Dedifferentiated amniotic fluid mesenchymal stem cell (primary cell): Measurements from ENCODE around the gene FHAD1.

Source experiments
- DNase-seq: peaks from one replicate; pipeline ENCODE4 v3.0.0-alpha.2; 2016; ENCODE audit errors: extremely low spot score

Gene FHAD1

GRCh38 chr1:15345705-15346345, 98.8 kb downstream of the FHAD1 start:
- DNase-seq = no peak

GRCh38 chr1:15346346-15347030, 99.5 kb downstream of the FHAD1 start:
- DNase-seq = no peak

GRCh38 chr1:15347182-15347581, 100.2 kb downstream of the FHAD1 start:
- DNase-seq = no peak

- no peak for DNase-seq
Measured at GRCh38 chr1:15348648-15349047, 101.6 kb downstream of the FHAD1 start.

GRCh38 chr1:15349133-15349532, 102.1 kb downstream of the FHAD1 start:
- DNase-seq = no peak

GRCh38 chr1:15350151-15350550, 103.1 kb downstream of the FHAD1 start:
- no peak for DNase-seq

GRCh38 chr1:15350551-15351200, 103.7 kb downstream of the FHAD1 start:
- DNase-seq = no peak

- no peak for DNase-seq
Measured at GRCh38 chr1:15351310-15351709, 104.3 kb downstream of the FHAD1 start.

- DNase-seq = peak; percentile 22
Measured at GRCh38 chr1:15352128-15352957, 105.3 kb downstream of the FHAD1 start.

- DNase-seq = no peak
Measured at GRCh38 chr1:15353839-15354579, 107.0 kb downstream of the FHAD1 start.

GRCh38 chr1:15354580-15354965, 107.5 kb downstream of the FHAD1 start:
- no peak for DNase-seq

- DNase-seq = no peak
Measured at GRCh38 chr1:15355968-15356625, 109.1 kb downstream of the FHAD1 start.

GRCh38 chr1:15357612-15358207, 110.7 kb downstream of the FHAD1 start:
- no peak for DNase-seq

GRCh38 chr1:15358565-15359133, 111.6 kb downstream of the FHAD1 start:
- DNase-seq = no peak

- no peak for DNase-seq
Measured at GRCh38 chr1:15360700-15361099, 113.7 kb downstream of the FHAD1 start.

GRCh38 chr1:15362096-15362736, 115.2 kb downstream of the FHAD1 start:
- no peak for DNase-seq

GRCh38 chr1:15362737-15363128, 115.7 kb downstream of the FHAD1 start:
- DNase-seq = no peak

GRCh38 chr1:15364740-15365139, 117.7 kb downstream of the FHAD1 start:
- no peak for DNase-seq

GRCh38 chr1:15368888-15369287, 121.9 kb downstream of the FHAD1 start:
- DNase-seq = no peak

GRCh38 chr1:15370268-15370667, 123.2 kb downstream of the FHAD1 start:
- DNase-seq = no peak
